ENCODE measurements around the gene RWDD4. TPM values are rescaled to one million over a fixed set of nuclear protein-coding genes. Genes with fewer than 3 reads are reported as not detected.

Gene RWDD4
- total RNA-seq, 1 donor from 2014 or later = 19.1 TPM

DNA sequence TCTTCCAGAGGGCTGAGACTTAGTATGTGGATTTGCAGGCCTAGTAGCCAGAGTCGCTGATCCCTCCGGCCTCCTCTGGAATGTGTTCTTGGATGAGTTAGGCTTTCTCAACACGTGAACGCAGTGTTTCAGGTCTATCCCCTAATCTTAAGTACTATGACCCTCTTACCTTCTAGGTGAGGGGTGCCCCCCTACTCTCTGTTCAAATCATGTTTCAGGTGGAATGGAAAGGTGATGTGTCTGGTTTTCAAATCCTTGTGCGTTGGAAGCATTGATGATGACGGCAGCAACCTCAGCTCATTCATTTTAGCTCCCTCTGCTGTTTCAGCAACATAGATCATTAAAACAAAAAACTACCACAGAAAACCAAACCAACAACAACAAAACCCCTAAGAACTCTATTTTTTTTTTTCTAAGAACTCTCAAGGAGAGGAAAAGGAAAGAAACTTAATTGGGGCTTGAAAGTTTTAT lies 56.4 kb downstream of the RWDD4 start:
- intact Hi-C loops (cut with micrococcal nuclease) = loop anchor here (1.0 kb wide), 1 partner anchor 130 kb away; no protein-coding TSS in a partner anchor

DNA sequence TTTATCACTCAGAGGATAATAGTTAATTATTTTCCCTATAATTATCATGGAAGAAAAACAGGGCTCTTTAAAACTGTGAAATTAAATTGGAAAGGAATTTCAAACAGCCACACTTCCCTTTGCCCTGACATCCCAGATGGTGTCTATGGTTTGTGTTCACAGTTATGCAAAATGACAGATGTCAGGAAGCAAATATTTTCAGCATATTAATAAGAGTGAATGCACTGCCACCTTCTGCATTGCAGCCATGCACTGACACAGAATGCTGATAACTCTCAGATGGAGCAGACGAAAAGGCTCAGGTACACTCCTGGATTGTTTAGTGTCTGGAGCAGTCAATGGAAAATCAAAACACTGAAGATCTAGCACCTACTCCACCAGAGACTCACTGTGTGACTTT lies 57.6 kb downstream of the RWDD4 start:
- intact Hi-C loops (cut with micrococcal nuclease) = no loop called here

DNA sequence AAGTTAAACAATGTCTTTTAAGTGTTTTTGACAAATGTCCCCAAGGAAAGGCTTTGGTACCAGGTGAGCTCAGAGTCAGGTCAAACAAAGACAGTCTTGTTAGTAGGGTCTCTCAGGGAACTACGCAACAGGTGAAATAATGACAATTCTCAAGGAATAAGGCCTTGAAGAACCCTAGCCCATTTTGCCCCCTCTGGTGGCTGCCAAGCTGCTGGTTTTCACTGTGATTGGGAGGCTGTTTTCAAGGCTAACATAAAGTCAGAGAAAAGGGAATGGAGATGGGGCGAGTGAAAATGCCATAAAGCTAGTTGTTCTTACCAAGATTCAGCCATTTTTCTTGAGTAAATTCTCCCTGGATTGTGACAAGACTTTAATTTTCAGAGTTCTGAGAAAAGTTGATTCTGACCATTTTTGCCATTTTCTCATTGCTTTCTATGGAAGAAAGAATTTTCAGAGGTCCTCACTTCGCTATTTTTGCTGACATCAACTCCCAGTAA lies 58.7 kb downstream of the RWDD4 start:
- intact Hi-C loops (cut with micrococcal nuclease) = no loop called here

DNA sequence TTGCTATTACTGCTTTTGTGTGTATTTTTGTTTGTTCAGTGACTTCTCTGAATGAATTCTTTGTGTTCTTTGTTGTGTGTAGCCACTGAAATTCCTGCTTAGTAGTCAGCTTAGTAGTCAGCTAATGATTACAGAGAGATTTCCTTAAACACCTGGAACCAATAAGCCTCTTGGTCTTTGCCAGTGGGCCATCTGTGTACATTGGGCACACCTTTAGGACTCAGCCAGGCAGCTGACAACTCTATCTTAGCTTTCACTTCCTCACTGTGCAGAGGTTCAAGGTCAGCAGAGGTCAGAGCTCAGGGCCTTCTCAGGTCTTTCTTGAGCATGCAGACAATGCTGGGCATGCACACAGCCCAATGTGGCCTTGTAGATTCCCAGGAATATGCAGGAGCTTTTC lies 59.3 kb downstream of the RWDD4 start:
- intact Hi-C loops (cut with micrococcal nuclease) = no loop called here

DNA sequence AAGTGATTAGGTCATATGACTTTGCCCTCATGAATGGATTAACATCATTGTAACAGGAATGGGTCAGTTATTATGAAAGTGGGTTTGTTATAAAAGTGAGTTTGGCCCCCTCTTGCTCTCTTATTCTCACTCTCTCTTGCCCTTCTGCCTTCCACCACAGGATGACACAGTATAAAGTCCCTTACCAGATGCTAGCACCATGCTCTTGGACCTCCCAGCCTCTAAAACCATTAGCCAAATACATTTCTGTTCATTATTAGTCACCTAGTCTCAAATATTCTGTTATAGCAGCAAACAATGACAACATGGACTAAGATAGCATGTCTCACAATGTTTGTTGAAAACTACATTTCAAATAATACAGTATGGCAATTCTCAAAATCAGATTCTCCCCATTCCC lies 59.7 kb downstream of the RWDD4 start:
- intact Hi-C loops (cut with micrococcal nuclease) = no loop called here

DNA sequence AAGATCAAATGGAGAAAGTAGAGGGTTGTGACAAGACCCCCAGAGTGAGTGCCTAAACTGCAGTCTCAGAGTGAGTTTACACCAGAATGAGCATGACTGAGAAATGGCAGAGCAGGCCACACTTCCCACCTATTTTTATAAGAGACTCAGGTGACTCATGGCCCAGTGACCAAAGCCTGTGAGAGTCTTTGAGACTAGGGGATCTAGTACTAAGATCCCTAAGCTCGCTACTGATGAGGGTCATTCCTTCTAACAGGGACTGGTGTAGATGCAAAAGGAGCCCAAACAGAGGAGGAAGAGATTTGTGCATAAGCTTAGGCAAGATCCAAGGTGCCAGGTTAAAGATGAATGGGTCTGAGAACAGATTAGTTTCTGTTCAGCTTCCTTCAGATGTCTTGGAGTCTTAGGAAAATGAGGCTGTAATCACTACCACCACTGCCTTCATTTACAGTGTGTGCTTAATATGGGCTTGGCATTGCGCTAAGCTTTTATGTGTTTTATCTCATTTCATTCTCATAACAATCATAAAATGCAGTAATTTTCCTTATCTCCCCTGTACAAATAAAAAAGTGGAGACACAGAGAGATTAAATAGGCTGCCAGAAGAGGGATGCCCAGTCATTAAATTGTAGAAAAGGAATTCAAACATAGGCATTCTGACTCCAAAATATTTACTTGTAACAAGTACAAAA lies 62.8 kb downstream of the RWDD4 start:
- intact Hi-C loops (cut with micrococcal nuclease) = no loop called here

DNA sequence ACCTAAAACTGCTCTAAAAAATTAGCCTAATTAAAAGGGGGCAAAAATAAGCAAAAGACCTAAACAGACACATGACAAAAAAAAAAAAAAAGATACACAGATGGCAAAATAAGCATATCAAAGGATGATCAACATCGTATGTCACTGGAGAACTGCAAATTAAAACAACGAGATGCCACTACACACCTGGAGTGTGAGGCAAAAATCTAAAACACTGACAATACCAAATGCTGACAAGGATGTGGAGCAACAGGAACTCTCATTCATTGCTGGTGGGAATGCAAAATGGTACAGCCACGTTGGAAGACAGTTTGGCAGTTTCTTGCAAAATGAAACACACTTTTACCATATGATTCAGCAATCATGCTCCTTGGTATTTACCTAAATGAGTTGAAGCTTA lies 64.2 kb downstream of the RWDD4 start:
- intact Hi-C loops (cut with micrococcal nuclease) = no loop called here

DNA sequence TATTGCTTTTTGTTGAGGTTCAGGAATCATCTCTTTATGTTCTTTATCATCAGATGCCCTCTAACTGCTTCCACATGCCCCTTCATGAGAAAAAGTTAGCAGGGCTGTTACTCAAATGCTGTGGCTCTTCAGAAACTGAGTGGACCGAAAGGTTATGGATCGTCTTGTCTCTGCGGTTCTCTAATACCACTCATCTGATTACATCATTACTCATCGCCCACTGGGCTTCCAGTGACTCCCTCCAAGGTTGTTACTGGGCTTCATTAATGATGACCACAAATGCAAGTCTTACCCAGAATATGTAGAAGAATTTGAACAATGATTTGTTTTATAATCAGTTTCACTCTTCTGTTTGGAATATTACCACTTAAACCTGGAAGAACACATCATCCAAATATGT lies 67.7 kb downstream of the RWDD4 start:
- intact Hi-C loops (cut with micrococcal nuclease) = no loop called here

Other genes with a start within 250 kb of the RWDD4 start
- 22.8 and 24.0 TPM in 2 replicates for gene CDKN2AIP, start 214.5 kb downstream of the RWDD4 start, total RNA-seq
- gene ING2, start 154.1 kb downstream of the RWDD4 start, total RNA-seq = 6.0 and 7.7 TPM in 2 replicates
- gene TRAPPC11, start 108 bp upstream of the RWDD4 start, total RNA-seq = 29.9 and 31.6 TPM in 2 replicates
- gene STOX2, start 246.1 kb upstream of the RWDD4 start, total RNA-seq = 0.12 TPM in 1 of 2 replicates, not detected in the other

Data from T-helper 1 cell treated with Interleukin-12 subunit alpha and Interleukin-12 subunit beta and Interleukin-4 antibody, amounts not matched to agents 30 ng/mL and 1 ng/mL, for 36 hours (primary cell).